ENCODE results near the gene MAP6.

The MAP6 gene

DNA sequence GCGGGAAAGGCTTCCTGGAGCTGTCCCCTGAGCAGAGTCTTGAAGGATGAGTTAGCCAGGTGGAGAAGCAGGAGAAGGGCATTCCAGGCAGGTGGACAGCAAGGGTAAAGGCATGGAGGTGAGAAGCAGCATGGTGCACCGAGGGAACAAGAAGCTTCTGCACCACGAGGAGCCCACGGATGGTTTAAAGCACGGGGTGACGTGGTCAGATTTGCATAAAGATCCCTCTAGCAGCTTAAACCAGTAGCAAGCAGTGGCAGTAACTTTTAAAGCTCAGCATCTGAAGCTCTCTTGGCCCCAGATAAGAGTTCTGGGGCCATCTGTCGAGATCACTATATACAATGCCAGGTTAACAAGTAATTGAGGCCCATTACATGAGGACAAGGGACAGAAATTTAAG lies 69.9 kb downstream of the MAP6 start:
- Mint-ChIP-seq H3K27ac (no peak overlapping the region), H3K36me3 (no peaks in the 10 kb centered on the region), H3K4me3 (no peak overlapping the region), H3K4me1 (peaks cover 15% of the 10 kb centered on the region), H3K27me3 (peaks cover 7% of the 10 kb centered on the region), H3K9me3 (no peaks in the 10 kb centered on the region)
- ATAC-seq (ENCODE audit: low read depth) (peak; percentile 52), DNase-seq (ENCODE audit: low spot score in 2 of 2) (no peak)

DNA sequence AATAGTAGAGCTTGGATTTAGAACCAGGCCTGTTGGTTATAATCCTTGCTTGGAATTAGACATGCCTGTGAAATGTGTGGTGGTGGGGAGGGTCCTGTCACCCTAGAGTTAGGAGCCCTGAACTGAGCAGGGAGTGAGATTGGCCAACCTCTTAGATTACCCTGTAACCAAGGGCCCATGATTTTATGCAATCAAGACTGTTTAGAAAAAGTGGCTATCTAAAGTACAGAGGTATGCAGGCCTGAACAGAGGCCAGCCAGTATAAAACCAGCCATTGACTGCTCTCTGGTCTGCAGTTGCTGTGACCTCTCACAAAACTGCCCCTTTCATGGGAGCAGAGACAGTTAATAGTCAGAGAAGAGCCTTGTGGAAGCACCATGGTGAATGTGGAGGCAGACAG lies 70.6 kb downstream of the MAP6 start:
- Mint-ChIP-seq H3K4me1 (peaks cover 15% of the 10 kb centered on the region), H3K4me3 (no peak overlapping the region), H3K36me3 (no peaks in the 10 kb centered on the region), H3K27ac (no peak overlapping the region), H3K9me3 (no peaks in the 10 kb centered on the region), H3K27me3 (peaks cover 6% of the 10 kb centered on the region)
- DNase-seq (ENCODE audit: low spot score in 2 of 2) (no peak), ATAC-seq (ENCODE audit: low read depth) (no peak)

GRCh38 chr11:75597636-75598035 lies 71.2 kb downstream of the MAP6 start:
- Mint-ChIP-seq H3K27me3 (peaks cover 4% of the 10 kb centered on the region), H3K4me3 (no peak overlapping the region), H3K36me3 (no peaks in the 10 kb centered on the region), H3K27ac (no peak overlapping the region), H3K9me3 (no peaks in the 10 kb centered on the region), H3K4me1 (peaks cover 15% of the 10 kb centered on the region)
- DNase-seq (ENCODE audit: low spot score in 2 of 2) (no peak), ATAC-seq (ENCODE audit: low read depth) (no peak)

DNA sequence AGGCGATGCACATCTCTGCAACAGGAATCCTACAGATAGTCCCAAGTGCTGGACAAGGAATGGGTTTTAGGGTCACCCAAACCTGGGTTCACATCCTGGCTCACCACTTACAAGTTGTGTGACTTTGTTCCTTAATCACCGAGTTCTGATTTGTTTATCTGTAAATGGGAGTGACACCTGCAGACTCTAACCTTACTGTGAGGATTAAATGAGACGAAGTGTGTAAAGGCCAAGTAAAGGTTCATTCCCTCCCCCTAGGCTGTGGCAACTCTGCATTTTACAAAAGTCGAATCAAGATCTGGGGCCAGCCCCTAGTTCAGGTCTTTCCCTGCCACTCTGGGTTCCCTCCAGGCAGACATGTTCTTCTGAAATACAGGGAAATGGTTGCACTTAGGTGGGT lies 71.9 kb downstream of the MAP6 start:
- H3K36me3 Mint-ChIP-seq = no peaks in the 10 kb centered on the region
- H3K9me3 Mint-ChIP-seq = no peaks in the 10 kb centered on the region
- H3K27ac Mint-ChIP-seq = no peak overlapping the region
- H3K4me3 Mint-ChIP-seq = no peak overlapping the region
- peaks cover 15% of the 10 kb centered on the region for H3K4me1 Mint-ChIP-seq
- ATAC-seq (ENCODE audit: low read depth) = no peak
- H3K27me3 Mint-ChIP-seq = peaks cover 6% of the 10 kb centered on the region
- DNase-seq (ENCODE audit: low spot score in 2 of 2) = no peak

- H3K9me3 Mint-ChIP-seq = no peaks in the 10 kb centered on the region
- H3K36me3 Mint-ChIP-seq = no peaks in the 10 kb centered on the region
- H3K4me1 Mint-ChIP-seq = peaks cover 15% of the 10 kb centered on the region
- peak overlapping the region; percentile 35 for H3K4me3 Mint-ChIP-seq
- ATAC-seq (ENCODE audit: low read depth) (peak; percentile 37), DNase-seq (ENCODE audit: low spot score in 2 of 2) (no peak)
- peaks cover 4% of the 10 kb centered on the region for H3K27me3 Mint-ChIP-seq
- H3K27ac Mint-ChIP-seq = no peak overlapping the region
These were observed 73.4 kb downstream of the MAP6 start for GRCh38 chr11:75595429-75595828.

GRCh38 chr11:75594211-75594610 lies 74.6 kb downstream of the MAP6 start:
- H3K4me3 Mint-ChIP-seq = no peak overlapping the region
- DNase-seq (ENCODE audit: low spot score in 2 of 2) (no peak), ATAC-seq (ENCODE audit: low read depth) (no peak)
- no peaks in the 10 kb centered on the region for H3K9me3 Mint-ChIP-seq
- H3K36me3 Mint-ChIP-seq = no peaks in the 10 kb centered on the region
- H3K27ac Mint-ChIP-seq = no peak overlapping the region
- H3K27me3 Mint-ChIP-seq = peaks cover 4% of the 10 kb centered on the region
- H3K4me1 Mint-ChIP-seq = peaks cover 15% of the 10 kb centered on the region

DNA sequence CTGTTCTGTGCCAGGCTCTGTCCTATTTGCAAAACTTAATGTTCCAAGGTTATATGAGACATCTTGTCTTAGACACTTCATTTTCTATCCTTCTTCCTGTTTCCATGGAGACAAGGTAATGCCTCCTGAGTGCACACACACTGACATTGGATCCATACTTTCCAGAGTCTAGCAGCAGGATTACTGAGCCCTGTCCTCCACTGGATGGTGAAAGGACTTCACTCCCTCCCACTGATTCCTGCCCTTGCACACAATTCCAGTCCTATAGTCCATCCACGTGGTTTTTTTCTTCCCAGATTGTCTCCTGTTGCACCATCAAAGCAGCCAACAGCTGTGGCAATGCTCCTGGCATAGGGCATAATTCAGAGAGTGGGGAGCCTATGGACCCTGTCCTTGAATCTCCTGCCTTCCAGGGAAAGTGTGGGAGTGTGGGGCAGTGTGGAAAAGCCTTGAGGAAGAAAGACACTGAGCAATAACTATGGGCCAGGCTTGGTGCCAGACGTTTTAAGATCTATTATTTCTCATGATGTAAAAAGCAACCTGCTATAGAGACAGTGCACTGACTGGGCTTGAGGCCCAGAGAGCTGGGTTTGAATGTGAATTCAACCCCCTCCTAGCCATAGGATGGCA lies 75.4 kb downstream of the MAP6 start:
- Mint-ChIP-seq H3K4me1 (peaks cover 8% of the 10 kb centered on the region), H3K27me3 (peaks cover 4% of the 10 kb centered on the region), H3K4me3 (no peak overlapping the region), H3K36me3 (no peaks in the 10 kb centered on the region), H3K9me3 (no peaks in the 10 kb centered on the region), H3K27ac (no peak overlapping the region)
- ATAC-seq (ENCODE audit: low read depth) = no peak
- DNase-seq (ENCODE audit: low spot score in 2 of 2) = no peak

DNA sequence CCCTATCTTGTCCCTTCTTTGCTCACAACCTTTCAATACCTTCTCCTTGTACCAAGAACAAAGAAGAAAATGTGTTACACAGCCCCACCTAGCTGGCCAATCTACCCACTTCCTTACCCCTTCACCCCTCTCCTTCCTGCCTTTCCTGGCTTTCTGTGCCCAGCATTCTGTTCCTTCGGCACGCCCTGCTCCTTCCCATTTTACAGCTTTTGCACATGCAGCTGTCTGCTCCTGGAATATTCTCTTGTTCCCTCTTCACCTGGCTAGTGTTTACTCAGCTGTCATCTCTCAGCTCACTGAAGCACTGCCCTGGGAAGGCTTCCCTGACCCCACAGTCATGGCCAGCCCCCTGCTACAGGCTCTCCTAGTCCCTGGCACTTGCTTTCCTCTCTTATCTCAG lies 76.1 kb downstream of the MAP6 start:
- ATAC-seq (ENCODE audit: low read depth) = no peak
- no peaks in the 10 kb centered on the region for H3K9me3 Mint-ChIP-seq
- H3K4me1 Mint-ChIP-seq = peaks cover 8% of the 10 kb centered on the region
- no peak for DNase-seq (ENCODE audit: low spot score in 2 of 2)
- H3K27ac Mint-ChIP-seq = no peak overlapping the region
- no peaks in the 10 kb centered on the region for H3K36me3 Mint-ChIP-seq
- H3K27me3 Mint-ChIP-seq = peaks cover 4% of the 10 kb centered on the region
- H3K4me3 Mint-ChIP-seq = no peak overlapping the region

GRCh38 chr11:75591966-75592365 lies 76.9 kb downstream of the MAP6 start:
- H3K36me3 Mint-ChIP-seq = no peaks in the 10 kb centered on the region
- H3K4me1 Mint-ChIP-seq = peaks cover 8% of the 10 kb centered on the region
- H3K27me3 Mint-ChIP-seq = peaks cover 4% of the 10 kb centered on the region
- ATAC-seq (ENCODE audit: low read depth) = no peak
- H3K4me3 Mint-ChIP-seq = no peak overlapping the region
- no peak for DNase-seq (ENCODE audit: low spot score in 2 of 2)
- no peaks in the 10 kb centered on the region for H3K9me3 Mint-ChIP-seq
- no peak overlapping the region for H3K27ac Mint-ChIP-seq

DNA sequence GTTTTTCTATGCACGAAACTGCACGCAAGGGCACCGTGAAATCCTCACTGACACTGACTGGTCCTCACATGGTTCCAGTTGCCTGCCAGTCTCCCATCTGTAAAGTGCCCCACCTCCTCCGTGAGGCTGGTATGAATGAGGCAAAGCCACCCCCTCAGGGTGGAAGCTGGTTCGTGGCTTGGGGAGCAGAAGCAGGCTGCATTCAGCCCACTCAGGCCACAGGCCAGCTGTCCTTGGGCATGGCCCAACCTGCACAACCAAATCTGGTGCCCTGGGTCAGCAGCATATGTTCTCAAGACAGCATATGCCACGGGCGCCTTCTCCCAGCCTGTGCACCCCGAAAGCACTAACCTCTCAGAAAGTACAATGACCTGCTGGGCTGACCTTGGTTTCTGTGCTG lies 77.5 kb downstream of the MAP6 start:
- no peak for DNase-seq (ENCODE audit: low spot score in 2 of 2)
- no peak overlapping the region for H3K27ac Mint-ChIP-seq

DNA sequence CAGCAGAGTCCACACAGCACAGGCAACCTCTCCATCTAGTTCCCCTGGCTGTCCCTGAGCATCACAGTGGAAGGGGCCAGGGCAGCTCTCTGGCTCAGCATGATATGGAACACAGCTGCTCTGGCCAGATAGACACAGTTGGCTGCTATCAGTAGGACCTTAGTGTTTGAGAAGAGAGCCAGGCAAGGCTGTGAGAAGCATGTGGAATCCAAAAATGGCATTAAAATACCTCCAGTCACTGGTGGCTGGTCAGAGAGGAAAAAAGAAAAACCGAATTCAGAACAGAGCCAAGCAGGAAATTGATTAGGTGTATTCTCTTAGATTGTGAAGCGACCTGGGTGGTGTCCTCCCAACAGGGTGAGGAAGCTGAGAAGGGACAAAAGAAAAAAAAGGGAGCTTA lies 78.9 kb downstream of the MAP6 start:
- Mint-ChIP-seq H3K36me3 (no peaks in the 10 kb centered on the region), H3K4me3 (no peak overlapping the region), H3K9me3 (no peaks in the 10 kb centered on the region), H3K4me1 (peaks cover 1% of the 10 kb centered on the region), H3K27ac (no peak overlapping the region), H3K27me3 (peaks cover 8% of the 10 kb centered on the region)
- ATAC-seq (ENCODE audit: low read depth) = no peak
- no peak for DNase-seq (ENCODE audit: low spot score in 2 of 2)

More for the DNA sequence above, 77.5 kb downstream of the MAP6 start:
- peaks cover 4% of the 10 kb centered on the region for H3K27me3 Mint-ChIP-seq
- H3K4me1 Mint-ChIP-seq = peaks cover 8% of the 10 kb centered on the region
- H3K9me3 Mint-ChIP-seq = no peaks in the 10 kb centered on the region
- no peaks in the 10 kb centered on the region for H3K36me3 Mint-ChIP-seq
- no peak for ATAC-seq (ENCODE audit: low read depth)
- H3K4me3 Mint-ChIP-seq = no peak overlapping the region

GRCh38 chr11:75589051-75589450 lies 79.8 kb downstream of the MAP6 start:
- ATAC-seq (ENCODE audit: low read depth) (no peak), DNase-seq (ENCODE audit: low spot score in 2 of 2) (no peak)
- no peak overlapping the region for H3K27ac Mint-ChIP-seq
- H3K9me3 Mint-ChIP-seq = no peaks in the 10 kb centered on the region
- H3K4me3 Mint-ChIP-seq = no peak overlapping the region
- peaks cover 4% of the 10 kb centered on the region for H3K4me1 Mint-ChIP-seq
- no peaks in the 10 kb centered on the region for H3K36me3 Mint-ChIP-seq
- H3K27me3 Mint-ChIP-seq = peaks cover 10% of the 10 kb centered on the region

- Mint-ChIP-seq H3K27me3 (peaks cover 10% of the 10 kb centered on the region), H3K4me3 (no peak overlapping the region), H3K4me1 (peaks cover 6% of the 10 kb centered on the region), H3K27ac (no peak overlapping the region), H3K9me3 (no peaks in the 10 kb centered on the region), H3K36me3 (no peaks in the 10 kb centered on the region)
- DNase-seq (ENCODE audit: low spot score in 2 of 2) = no peak
- no peak for ATAC-seq (ENCODE audit: low read depth)
These were observed 80.8 kb downstream of the MAP6 start for GRCh38 chr11:75588051-75588481.

- Mint-ChIP-seq H3K27ac (no peak overlapping the region), H3K36me3 (peaks cover 3% of the 10 kb centered on the region), H3K27me3 (peaks cover 13% of the 10 kb centered on the region), H3K4me3 (no peak overlapping the region), H3K4me1 (peaks cover 11% of the 10 kb centered on the region), H3K9me3 (no peaks in the 10 kb centered on the region)
- ATAC-seq (ENCODE audit: low read depth) (no peak), DNase-seq (ENCODE audit: low spot score in 2 of 2) (no peak)
These were observed 82.4 kb downstream of the MAP6 start for GRCh38 chr11:75586395-75586794.

- Mint-ChIP-seq H3K36me3 (peaks cover 3% of the 10 kb centered on the region), H3K4me3 (peak overlapping the region; percentile 27), H3K4me1 (peaks cover 11% of the 10 kb centered on the region), H3K27ac (no peak overlapping the region), H3K27me3 (peaks cover 13% of the 10 kb centered on the region), H3K9me3 (no peaks in the 10 kb centered on the region)
- DNase-seq (ENCODE audit: low spot score in 2 of 2) = no peak
- ATAC-seq (ENCODE audit: low read depth) = no peak
These were observed 83.6 kb downstream of the MAP6 start for GRCh38 chr11:75585293-75585670.

Data from memory B cell (primary cell).